Prostate gland (tissue), 2 donors: ENCODE data around the gene PIP5K1C. TPM values are rescaled to one million over a fixed set of nuclear protein-coding genes. Genes with fewer than 3 reads are reported as not detected.

Experiments used
- DNase-seq: peaks from one replicate; pipeline ENCODE4 v3.0.0-alpha.2; 2019; ENCODE audit warnings: low spot score
- H3K27ac ChIP-seq, 2 donors: fragments of 200-600 bp; sonication (generic); 2 replicates each; pipeline ENCODE4 v1.5.1; 2017 to 2019
- H3K27me3 ChIP-seq: fragments of 200-600 bp; sonication (generic); replicated peaks from 2 replicates; pipeline ENCODE4 v1.5.1; 2019; ENCODE audit not compliant: insufficient read depth
- H3K36me3 ChIP-seq, 2 donors: fragments of 200-600 bp; sonication (generic); 1 replicate in 1 of 2; 2 replicates in 1 of 2; pipeline versions ENCODE4 v1.5.1 to v1.8.1; 2017 to 2019
- H3K4me1 ChIP-seq: fragments of 200-600 bp; sonication (generic); replicated peaks from 2 replicates; pipeline ENCODE4 v1.5.1; 2019
- H3K4me3 ChIP-seq, 2 donors: fragments of 200-600 bp; sonication (generic); 2 replicates each; pipeline ENCODE4 v1.5.1; 2017 to 2019
- H3K9me3 ChIP-seq: fragments of 200-600 bp; sonication (generic); 2 replicates; pipeline ENCODE4 v1.5.1; 2017
- CTCF ChIP-seq, 4 experiments: fragments of 200-600 bp in 2 of 4; fragments of 450-650 bp in 2 of 4; sonication (generic) in 2 of 4; IDR thresholded peaks; 1 replicate in 3 of 4; 2 replicates in 1 of 4; pipeline ENCODE4 v1.5.1; 2016 to 2019; ENCODE audit warnings: antibody characterized with exemption in 4 of 4, mild to moderate bottlenecking in 2 of 4, moderate library complexity in 2 of 4
- POLR2A ChIP-seq: fragments of 450-650 bp; IDR thresholded peaks from one replicate; pipeline ENCODE4 v1.6.1; 2016; ENCODE audit warnings: antibody characterized with exemption, mild to moderate bottlenecking
- POLR2AphosphoS5 ChIP-seq: sonication (generic); formaldehyde crosslinking; IDR thresholded peaks from one replicate; pipeline ENCODE4 v1.6.1; 2017; ENCODE audit warnings: antibody characterized with exemption
- WGBS: methylation state at CpG from one replicate; pipeline ENCODE4 v1.1.5; 2018; 5-methylcytosine and 5-hydroxymethylcytosine counted together
- intact Hi-C: fragments of 100-400 bp; cut with DNase I; formaldehyde crosslinking; loops from one replicate; pipeline ENCODE4 v1.14.2; 2022
- total RNA-seq, 2 donors: library from RNA; depleted of rRNA; stranded (reverse); fragments of >200 nt; gene quantifications; one replicate each; pipeline ENCODE4 v1.1.0, GENCODE V29; 2016

The PIP5K1C gene
- total RNA-seq, 2 donors from 2014 or later: 34.3 to 75.5 TPM

- Histone ChIP-seq H3K36me3 (peaks cover 0 to 6% of the 10 kb centered on the region in 2 donors), H3K4me1 (peaks cover 7% of the 10 kb centered on the region), H3K9me3 (no peaks in the 10 kb centered on the region), H3K27ac (no peak overlapping the region), H3K27me3 (no peaks in the 10 kb centered on the region), H3K4me3 (no peak overlapping the region)
- 91% methylated on average over 15 of the region's 15 CpGs for WGBS
- intact Hi-C loops: no loop called here
- no peak for DNase-seq
- TF ChIP-seq CTCF (IDR thresholded peaks at IDR 0.05) (no peak), POLR2A (no peak), POLR2AphosphoS5 (no peak)
Observed at GRCh38 chr19:3621689-3622088, 78.6 kb downstream of the PIP5K1C start.

- H3K27me3 ChIP-seq: no peaks in the 10 kb centered on the region
Observed at GRCh38 chr19:3620817-3621547, 79.3 kb downstream of the PIP5K1C start.

GRCh38 chr19:3620145-3620816 is 80.0 kb downstream of the PIP5K1C start:
- TF ChIP-seq POLR2AphosphoS5 (no peak), POLR2A (no peak), CTCF (IDR thresholded peaks at IDR 0.05) (no peak)
- no peak overlapping the region for H3K4me3 ChIP-seq
- 78% methylated on average over 19 of the region's 19 CpGs for WGBS
- peaks cover 0 to 6% of the 10 kb centered on the region in 2 donors for H3K36me3 ChIP-seq
- H3K9me3 ChIP-seq: no peaks in the 10 kb centered on the region
- H3K27me3 ChIP-seq: no peaks in the 10 kb centered on the region
- no peak for DNase-seq
- peaks cover under 1% of the 10 kb centered on the region for H3K4me1 ChIP-seq
- intact Hi-C loops: no loop called here
- no peak overlapping the region for H3K27ac ChIP-seq

More at GRCh38 chr19:3620817-3621547, 79.3 kb downstream of the PIP5K1C start:
- WGBS: 92% methylated on average over 23 of the region's 24 CpGs
- Histone ChIP-seq H3K9me3 (no peaks in the 10 kb centered on the region), H3K4me1 (peaks cover 7% of the 10 kb centered on the region), H3K27ac (no peak overlapping the region), H3K36me3 (peaks cover 0 to 6% of the 10 kb centered on the region in 2 donors), H3K4me3 (no peak overlapping the region)
- intact Hi-C loops: no loop called here
- no peak for DNase-seq
- no peak for TF ChIP-seq POLR2A
- no peak for TF ChIP-seq CTCF (IDR thresholded peaks at IDR 0.05)
- no peak for TF ChIP-seq POLR2AphosphoS5

GRCh38 chr19:3619631-3620012 is 80.6 kb downstream of the PIP5K1C start:
- H3K36me3 ChIP-seq: peaks cover 0 to 6% of the 10 kb centered on the region in 2 donors
- 71% methylated on average over 17 of the region's 17 CpGs for WGBS

More at GRCh38 chr19:3619631-3620012, 80.6 kb downstream of the PIP5K1C start:
- H3K4me1 ChIP-seq: no peaks in the 10 kb centered on the region
- H3K4me3 ChIP-seq: no peak overlapping the region
- intact Hi-C loops: loop anchor here (5.0 to 10.0 kb wide), 2 partner anchors 72 to 315 kb away; no protein-coding TSS in a partner anchor
- TF ChIP-seq POLR2A (no peak), POLR2AphosphoS5 (no peak), CTCF (IDR thresholded peaks at IDR 0.05) (no peak)
- no peaks in the 10 kb centered on the region for H3K9me3 ChIP-seq
- no peak overlapping the region for H3K27ac ChIP-seq
- no peak for DNase-seq
- H3K27me3 ChIP-seq: no peaks in the 10 kb centered on the region
